GM18520 (cell line): ENCODE data around the gene TCF3.
"Not testable (repeated sequence)": the region's sequence is repeated elsewhere in the genome, so short reads cannot be mapped to it uniquely, and the experiment has no call there.

Source experiments
- ATAC-seq: cut with Tn5 transposase; IDR thresholded peaks from one replicate; pipeline ENCODE4 v1.9.1; 2021; ENCODE audit not compliant: unreplicated experiment

The TCF3 gene

DNA sequence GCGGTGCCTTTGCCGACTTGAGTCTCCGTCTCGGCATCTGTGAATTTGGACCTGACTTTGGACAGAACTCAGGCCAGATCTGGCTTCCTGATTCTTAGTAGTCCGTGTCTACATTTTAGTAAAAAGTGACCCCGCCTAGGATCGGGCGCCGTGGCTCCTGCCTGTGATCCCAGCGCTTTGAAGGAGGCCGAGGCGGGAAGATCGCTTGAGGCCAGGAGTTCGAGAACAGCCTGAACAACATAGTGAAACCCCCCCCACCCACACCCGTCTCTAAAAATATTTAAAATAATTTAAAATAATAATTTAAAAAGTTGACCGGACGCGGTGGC, 849 bp upstream of the TCF3 start:
- ATAC-seq: no peak

DNA sequence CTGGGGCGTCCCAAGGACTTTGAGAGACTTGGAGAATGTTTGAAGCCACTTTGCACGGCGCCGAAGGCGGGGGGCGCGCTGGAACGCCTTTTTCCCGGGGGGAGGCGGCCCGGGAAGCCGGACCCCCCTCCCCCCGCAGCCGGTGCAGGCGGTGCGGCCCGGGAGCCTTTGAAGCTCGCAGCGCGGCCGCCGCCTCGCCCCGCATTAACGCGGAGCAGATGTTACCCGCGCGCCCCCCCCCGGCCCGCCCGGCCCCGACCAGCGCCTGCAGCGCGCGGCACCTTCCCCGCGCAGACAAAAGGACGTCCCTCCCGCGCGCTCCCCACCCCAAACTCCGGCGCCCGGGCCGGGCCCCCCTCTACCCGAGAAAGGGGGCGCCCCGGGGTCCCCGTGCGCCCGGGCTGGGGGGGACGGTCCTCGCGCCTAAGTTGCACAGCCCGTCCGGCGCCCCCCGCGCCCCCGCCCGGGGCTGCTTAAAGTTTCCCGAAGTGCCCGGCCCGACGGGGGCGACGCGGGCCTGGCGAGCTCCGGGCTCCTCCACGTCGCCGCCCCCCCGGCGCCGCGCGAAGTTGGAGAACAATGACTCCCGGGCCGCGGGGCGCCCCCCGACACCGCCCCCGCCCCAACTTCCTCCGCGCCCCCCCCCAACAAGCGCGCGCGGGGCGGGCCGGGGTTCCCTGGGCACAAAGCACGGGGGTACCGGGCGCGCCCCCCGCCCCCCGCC, 685 bp downstream of the TCF3 start:
- no peak for ATAC-seq

DNA sequence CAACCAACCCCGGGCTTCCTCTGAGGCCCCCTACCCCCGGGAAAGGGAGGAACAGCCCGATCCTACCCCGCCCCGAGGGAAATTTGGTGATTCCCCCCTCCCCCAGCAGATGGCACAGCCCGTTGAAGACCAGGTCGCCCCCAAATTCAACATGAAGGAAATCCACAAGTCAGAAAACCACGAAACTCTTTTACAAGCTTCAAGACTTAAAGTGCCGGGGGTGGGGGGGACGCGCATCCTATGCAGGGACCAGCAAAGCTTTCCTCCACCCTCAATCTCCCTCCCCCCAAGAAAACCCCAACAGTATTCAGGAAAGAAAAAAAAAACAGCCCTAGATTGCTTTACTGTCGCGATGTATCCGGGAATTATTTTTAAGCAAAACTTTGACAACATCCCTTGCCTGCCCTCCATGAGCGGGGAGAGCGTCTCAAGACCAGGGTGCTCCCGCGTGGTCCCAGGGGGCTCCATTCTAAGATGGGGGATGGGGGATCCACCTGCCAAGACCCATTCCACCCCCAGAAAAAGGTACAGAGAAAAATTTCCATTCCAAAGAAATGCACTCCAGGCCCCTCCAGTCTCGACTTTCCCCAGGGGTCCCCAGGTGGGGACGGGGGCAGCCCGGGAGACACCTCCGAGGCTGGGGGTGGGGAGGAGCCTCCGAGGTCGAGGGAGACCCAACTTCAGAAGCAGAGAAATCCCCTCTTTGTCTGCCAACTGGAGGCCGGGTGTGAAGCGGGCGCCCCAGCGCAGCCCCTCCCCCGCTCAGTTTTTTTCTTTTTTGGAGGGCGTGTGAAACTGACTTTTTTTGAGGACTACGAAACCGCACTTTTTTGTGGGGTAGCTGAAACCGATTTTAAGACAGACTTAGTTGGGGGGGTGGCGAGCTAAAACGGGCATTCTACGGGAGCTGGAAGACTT, 1.5 kb downstream of the TCF3 start:
- ATAC-seq: no peak

DNA sequence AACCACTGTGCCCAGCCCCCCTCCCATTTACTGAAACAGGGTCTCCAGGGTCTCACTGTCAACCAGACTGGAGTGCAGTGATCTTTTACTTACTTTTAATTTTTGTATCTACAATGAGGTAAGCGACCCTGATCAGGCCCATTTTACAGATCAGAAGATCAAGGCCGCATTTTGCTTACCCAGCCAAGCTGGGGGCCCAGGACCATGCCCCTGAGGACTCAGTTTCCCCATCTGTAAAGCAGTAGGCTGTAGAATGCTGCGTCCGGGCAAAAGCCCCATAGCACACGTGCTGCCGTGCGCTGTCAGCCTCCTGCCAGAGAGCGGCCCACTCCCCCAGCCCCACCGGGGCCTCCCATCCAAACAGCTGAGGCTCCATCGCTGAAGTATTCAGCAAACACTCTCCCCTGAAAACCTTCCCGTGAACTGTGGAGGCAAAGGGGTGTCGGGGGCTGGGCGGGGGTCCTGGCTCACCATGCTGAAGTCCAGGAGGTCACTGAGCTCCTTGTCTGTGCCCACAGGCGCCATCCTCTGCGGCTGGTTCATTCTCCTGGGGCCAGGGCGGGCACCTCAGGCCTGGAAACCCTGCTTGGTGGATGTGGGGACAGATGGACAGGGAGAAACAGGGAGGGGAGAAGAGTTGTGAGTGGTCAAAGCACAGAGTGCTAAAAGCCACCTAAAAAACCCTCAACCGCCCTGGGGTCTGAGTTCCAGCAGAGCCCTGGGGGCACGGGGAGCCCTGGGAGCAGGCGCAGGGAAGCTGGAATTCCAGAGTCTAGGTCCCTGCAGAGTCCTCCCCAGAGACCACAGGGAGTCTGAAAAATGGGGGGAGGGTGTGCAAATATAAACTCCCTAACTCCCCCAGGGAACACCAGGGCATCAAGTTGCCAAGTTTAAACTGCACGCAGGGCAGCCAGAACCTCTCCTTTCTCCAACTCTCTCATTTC, 2.4 kb downstream of the TCF3 start:
- ATAC-seq: no peak

DNA sequence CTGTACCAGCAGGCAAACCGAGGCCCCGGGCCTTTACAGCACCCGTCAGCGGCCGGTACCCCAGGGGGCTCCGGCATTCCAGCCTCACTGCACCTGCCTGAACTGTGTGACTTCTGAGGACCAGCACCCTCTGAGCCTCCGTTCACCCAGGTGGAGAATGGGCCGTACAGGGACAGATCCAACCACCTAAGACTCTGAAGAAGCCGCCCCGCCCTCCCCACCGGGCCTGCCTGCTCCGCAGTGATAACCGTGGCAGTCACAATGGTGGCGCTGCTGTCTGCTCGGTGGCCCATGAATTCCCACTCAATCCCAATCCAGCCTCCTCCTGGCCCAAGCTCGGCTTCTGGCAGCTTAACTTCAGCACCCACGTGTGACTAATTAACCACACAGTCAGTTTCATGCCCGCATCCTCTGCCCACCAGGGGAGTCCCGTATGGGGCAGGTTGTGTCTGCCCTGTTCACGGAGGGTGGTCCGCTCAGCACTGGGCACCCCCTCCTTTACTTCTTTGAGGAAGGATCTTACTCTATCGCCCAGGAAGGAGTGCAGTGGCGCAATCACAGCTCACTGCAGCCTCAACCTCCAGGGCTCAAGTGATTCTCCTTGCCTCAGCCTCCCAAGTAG, 3.4 kb downstream of the TCF3 start:
- ATAC-seq: no peak

DNA sequence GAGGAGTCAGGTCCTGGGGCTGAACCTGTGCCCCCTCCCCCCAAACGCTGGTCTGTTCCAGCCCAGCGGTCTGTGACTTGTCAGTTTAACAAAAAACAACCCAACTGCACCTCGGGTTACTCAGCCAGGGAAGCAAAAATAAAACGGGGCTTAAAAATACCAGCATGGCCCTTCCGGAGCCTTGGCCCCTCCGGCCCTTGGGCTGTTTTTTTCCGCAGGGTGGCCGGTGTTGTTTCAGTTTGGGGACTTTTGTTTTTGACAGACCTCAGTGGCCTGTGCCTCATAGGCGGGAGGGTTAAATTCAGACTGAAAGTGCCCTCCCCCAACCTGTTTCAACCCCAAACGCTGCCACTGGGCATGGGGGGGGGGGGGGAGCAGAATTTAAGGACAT, 4.0 kb downstream of the TCF3 start:
- no peak for ATAC-seq

DNA sequence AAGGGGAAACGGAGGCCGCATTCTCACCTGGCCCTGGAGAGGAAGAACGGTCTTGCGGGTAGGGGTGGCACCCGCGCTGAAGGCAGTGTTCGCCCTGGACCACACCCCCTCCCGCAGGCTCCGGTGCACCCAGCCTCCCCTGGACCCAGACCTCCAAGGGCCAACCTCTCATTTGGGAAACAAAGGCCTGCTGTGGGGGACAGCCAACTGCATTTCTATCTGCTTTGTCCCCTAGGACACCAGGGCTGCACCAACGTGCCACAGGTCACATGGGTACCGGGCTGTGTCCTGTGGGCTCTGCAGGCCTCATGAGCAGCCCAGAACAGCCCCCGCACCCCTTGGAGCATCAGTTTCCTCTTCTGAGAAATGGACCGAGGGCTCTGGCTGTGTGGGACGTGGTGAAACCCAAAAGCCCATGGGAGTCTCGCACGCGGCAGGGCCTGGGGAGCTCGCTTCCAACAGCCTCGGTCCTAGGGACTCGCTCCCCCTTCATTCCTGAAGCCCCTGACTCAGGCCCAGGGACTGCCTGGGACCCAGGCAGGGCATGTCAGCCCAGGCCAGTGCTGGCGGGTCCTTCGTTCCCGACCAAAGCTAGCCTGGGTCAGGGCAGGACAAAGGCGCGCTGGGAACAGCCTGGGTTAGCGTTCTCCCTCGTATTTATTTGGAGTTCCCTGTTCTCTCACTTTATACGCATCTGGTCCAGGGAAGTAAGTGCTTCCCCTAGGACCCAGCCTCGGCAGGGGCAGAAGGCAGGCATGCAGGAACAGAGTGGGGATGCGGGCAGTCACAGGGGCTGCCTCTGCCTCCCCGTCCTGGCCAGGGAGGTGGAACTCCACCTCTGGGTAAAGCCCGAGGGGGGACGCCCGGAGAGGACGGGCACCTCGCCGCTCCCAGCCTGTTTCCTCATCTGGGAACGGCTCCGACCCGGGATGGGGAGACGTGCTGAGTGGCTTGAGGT, 4.6 kb downstream of the TCF3 start:
- no peak for ATAC-seq

DNA sequence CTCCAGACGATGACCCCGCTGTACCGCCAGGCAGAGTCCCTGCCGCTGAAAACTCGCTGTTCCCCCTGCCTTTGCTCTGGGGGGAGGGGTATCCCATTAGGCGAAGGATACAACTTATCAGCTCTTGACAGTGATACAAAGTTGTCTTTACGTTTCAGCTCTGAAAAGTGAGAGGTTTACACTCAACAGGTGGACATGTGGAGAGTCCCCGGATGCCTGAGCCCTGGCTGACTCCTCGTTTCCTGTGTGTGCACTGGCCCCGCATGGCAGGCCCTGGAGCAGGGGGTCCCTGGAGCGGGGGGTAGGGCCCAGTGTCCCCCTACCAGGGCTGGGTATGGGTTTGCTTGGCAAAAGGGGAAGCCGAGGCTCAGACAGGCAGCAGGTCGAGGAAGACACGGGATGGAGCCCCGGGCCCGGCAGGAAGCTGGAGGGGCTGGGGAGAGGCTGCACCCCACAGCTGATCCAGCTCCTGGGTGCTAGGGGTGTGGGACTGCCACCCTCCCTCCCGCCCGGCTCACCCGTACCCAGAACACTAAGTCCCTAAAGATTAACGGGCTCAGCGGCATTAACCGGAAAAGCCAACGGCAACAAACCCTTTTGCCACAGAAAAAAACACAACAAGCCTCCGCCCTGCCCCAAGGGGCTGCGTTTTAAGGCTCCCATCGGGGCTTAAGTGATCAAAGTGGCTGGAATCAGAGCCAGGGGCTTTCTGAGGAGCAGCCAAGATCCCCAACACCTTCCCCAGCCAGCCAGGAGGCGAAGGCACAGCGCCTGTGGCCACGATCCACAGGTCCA, 5.6 kb downstream of the TCF3 start:
- ATAC-seq: no peak

DNA sequence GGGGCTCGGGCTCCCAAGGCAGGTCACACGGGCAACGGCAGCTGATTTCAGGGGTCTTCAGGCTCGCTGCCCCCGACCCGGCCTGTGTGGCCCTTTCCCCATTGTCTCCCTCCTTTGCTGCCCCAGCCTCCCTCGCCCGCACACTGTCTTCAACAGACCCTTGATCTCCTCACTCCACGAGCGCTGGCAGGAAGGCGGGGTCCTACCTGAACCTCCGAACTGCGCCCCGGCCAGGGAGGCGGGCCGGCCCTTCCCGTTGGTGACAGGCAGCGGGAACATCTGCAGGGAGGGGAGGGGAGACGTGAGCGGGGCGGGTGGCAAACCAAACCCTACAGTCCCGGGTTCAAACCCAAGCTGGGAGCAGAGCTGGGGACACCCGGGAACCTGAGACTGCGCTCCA, 6.3 kb downstream of the TCF3 start:
- ATAC-seq: no peak

DNA sequence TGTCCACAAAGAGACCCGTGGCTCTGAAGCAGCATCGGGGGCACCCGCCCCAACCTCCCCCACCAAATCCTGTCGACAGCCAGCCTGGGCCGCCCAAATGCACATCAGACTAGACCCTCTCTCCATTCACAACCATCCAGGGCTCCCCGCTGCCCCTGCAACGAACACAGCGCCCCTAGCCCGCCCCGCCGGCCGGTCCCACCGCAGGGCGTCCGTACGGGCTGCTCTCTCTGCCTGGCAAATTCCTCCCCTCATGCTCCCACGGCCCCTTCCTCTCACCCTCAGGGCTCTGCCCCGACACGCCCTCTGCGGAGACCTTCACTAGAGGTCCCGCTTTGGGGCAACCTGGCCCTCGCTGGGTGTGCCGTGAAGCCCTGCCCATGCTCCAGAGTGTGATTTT, 7.1 kb downstream of the TCF3 start:
- ATAC-seq: no peak

DNA sequence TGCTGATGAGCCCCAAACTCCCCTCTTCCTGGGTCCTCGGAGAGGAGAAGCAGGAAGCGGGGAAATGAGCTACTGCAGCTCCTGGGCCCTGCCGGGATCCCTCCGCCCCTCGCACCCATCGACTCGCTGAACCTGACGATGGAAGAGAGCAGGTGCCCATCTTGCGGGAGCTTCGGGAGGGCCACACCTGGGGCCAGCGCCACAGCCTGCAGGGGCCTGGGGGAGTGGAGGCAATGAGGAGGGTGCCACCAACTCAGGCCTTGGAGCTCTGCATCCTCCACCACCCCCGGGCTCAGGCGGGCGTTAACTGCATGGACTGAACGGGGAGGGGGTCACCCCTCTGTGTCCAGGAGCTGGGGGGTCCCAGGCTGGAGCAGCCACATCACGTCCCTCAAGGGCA, 8.3 kb downstream of the TCF3 start:
- no peak for ATAC-seq

DNA sequence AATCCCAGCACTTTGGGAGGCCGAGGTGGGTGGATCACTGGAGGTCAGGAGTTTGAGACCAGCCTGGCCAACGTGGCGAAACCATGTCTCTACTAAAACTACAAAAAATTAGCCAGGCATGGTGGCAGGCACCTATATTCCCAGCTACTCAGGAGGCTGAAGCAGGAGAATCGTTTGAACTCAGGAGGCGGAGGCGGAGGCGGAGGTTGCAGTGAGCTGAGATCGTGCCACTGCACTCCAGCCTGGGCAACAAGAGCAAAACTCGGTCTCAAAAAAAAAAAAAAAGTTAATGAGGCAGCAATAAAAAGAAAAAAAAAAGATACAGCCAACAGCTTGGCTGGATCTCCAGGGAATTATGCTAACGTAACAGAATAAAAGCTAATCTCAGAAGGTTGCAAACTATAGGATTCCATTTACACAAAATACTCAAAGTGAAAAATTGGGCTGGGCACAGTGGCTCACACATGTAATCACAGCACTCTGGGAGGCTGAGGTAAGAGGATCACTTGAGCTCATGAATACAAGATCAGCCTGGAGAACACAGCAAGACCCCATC, 11.4 kb downstream of the TCF3 start:
- not testable (repeated sequence) for ATAC-seq

DNA sequence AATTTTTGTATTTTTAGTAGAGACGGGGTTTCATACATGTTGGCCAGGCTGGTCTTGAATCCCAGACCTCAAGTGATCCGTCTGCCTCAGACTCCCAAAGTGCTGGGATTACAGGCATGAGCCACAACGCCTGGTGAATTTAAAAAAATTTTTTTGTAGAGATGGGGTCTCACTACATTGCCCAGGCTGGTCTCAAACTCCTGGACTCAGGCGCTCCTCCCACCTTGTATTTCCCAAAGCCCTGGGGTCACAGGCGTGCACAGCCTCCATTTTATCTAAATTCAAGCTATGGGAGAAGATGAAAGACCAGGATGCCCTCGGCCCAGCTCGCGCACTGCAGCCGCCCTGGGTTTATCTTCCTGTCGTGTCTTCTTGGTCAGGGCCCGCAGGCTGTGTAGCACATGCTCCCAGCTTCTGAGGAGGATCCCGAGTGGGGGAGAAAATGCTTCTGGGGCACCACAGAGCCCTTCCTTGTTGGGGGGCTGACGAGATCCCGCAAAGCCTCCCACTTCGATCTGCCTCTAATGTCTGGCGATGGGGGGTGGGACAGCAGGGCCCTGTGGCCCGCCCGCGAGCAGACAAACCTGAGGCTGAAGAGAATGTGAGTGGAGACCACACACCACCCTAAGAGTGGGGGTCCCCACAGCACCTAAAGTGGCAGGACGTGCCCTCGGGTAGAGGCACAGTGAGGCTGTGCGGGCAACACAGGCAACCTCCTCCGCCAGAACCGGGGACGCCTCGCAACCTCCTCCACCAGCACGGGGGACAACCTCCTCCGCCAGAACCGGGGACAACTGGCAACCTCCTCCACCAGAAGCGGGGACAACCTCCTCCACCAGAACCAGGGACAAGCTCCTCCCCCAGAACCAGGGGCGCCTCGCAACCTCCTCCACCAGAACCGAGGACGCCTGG, 15.8 kb downstream of the TCF3 start:
- ATAC-seq: no peak

DNA sequence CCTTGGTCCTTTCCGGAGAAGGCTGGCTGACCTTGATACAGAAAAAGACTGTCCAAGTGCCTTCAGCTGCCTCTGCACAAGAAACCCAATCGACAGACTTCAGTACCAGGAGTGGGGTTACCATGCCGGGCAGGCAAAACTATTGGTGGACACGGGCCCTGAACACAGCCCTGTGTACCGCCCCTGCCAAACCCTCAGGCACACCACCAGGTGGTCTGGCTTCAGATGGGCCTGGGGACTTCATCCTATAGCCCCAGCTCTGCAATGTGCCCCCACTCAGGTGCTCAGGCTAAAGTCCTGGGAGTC, 17.5 kb downstream of the TCF3 start:
- ATAC-seq: no peak

DNA sequence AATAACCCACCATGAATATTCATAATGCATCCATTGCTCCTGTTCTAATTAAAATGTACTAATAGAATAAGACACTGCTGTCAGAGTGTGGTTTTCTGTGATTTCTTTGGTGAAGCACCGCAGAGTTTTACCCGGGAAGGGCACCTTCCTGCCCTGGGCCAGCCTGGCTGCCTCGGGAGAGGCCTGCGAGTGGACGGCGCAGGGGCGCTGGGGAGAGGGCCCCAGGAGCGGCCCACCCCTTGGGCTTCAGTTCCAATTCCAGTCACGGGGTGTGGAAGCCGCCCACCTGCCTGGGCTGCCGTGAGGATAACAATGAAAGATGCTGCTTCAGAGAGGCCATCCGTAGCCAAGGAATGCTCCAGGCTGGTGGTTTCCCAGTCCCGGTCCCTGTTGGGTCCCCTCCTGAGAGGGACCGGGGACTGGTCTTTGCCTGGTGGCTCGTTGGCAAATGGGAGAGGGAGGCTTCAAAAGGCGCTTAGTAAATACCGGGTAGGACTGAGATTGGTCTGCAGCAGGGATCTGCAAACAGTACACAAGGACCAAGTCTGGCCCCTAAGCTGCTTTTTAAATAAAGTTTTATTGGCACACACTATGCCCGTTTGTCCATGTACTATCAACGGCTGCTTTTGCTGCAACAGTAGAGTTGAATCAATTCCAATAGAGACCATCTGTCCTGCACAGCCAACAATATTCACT, 18.0 kb downstream of the TCF3 start:
- no peak for ATAC-seq

DNA sequence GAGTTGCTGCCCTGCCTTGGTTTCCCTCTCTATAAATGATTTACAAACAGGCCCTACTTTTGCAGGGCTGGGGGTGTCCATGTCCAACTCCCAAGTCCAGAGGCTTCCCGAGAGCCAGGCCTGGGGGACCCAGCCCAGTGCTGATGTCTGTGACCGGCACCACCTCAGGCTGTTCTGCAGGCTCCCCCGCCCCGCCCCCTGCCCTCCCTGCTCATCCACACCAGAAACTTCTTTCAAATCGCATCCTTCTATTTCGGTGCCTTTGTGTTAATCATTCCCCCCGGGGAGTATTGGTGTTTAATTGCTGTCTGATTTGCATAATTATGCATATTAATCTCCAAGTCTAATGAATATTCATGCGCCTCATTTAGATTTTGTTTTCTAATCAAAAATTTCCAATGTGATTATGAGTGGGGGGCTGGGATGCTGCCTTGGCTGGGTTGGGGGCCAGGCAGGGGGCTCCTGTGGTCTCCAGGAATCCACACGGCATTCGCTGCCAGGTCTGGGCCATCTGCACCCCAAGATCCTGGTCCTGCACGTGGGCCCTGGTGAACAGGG, 19.1 kb downstream of the TCF3 start:
- ATAC-seq: no peak
